ENCODE data around the gene ELOVL6.
"Not testable (repeated sequence)": the region's sequence is repeated elsewhere in the genome, so short reads cannot be mapped to it uniquely, and the experiment has no call there.

Gene ELOVL6

GRCh38 chr4:110064934-110065333, 133.5 kb downstream of the ELOVL6 start:
- FAIRE-seq, result no peak

DNA sequence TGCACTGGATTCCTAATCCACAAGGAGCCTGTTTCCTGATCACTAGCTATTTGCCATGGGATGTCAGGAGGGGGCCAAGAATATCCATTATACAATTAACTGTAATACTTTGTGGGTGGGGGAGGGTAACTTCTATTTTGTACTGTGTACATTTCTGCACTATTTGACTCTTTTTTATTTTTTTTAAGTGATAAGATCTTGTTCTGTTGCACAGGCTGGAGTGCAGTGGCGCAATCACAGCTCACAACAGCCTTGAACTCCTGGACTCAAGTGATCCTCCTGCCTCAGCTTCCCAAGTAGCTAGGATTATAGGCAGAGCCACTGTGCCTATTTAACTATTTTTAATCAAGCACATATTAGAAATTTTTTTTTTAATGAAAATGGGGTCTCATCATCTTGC, 134.1 kb downstream of the ELOVL6 start:
- no peak for FAIRE-seq

DNA sequence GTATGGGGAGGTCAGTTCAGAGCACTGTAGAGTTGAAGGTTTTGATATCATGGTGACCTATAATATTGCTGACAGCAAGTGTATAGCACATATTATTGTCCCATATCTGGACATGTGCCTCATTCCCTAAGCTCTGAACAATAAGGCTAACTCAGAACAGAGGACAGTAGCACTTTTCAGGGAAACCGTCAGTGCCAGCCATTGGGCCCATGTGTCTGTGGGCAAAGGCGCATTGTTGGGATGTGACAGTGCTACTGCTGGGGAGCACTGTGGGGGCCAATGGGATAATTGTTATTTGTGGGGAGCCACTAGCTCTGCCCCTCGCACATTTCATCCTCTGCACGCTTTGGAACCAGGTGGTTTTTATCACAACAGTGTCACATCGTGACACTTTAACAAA, 136.2 kb downstream of the ELOVL6 start:
- FAIRE-seq, result no peak

GRCh38 chr4:110061076-110061475, 137.3 kb downstream of the ELOVL6 start:
- no peak for FAIRE-seq

GRCh38 chr4:110059556-110060191, 138.7 kb downstream of the ELOVL6 start:
- no peak for FAIRE-seq

DNA sequence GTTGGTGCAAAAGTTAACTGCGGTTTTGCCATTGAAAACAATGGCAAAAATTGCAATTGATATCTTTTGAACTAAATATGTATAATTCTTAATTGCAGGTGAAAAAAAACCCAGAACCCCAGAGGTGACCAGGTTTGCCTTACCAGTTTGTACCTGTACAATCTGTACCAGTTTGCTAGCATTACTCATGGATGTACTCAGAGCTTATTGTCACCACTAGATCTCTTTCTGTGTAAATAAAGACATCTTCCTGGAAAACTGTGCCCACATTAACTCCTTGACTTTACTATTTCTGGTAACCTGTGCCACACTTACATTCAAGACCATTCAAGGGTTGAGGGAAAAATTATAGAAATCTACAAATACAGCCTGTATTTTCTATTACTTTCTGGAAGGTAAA, 139.7 kb downstream of the ELOVL6 start:
- FAIRE-seq, result no peak

DNA sequence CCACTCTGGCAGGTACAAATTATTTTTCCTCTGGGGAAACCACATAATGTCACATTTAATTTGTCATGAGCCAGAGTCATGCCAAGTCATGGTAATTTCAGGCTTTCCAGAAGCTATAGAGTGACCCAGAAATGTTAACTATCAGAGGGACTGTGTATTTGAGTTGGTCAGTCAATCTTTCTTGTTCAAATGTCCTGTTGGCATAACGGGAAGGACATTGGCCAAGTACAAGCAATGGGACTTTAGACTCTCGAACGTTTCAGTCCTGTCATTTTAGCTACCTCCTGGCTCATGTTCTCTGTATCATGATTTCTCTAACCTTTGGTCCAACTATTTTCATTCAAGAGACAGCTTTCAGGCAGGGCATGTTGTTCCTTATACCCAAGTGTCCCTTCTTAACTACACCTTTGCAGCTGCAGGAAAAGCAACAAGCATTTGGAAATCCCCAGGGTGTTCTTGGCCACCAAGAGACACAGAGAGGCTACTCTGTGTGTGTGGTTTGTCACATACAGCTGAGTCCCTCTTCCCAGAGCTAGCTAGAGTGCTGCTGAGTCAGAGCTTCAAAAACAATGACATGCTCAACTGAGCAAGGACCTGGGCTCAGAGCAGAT, 143.2 kb downstream of the ELOVL6 start:
- FAIRE-seq, result no peak

DNA sequence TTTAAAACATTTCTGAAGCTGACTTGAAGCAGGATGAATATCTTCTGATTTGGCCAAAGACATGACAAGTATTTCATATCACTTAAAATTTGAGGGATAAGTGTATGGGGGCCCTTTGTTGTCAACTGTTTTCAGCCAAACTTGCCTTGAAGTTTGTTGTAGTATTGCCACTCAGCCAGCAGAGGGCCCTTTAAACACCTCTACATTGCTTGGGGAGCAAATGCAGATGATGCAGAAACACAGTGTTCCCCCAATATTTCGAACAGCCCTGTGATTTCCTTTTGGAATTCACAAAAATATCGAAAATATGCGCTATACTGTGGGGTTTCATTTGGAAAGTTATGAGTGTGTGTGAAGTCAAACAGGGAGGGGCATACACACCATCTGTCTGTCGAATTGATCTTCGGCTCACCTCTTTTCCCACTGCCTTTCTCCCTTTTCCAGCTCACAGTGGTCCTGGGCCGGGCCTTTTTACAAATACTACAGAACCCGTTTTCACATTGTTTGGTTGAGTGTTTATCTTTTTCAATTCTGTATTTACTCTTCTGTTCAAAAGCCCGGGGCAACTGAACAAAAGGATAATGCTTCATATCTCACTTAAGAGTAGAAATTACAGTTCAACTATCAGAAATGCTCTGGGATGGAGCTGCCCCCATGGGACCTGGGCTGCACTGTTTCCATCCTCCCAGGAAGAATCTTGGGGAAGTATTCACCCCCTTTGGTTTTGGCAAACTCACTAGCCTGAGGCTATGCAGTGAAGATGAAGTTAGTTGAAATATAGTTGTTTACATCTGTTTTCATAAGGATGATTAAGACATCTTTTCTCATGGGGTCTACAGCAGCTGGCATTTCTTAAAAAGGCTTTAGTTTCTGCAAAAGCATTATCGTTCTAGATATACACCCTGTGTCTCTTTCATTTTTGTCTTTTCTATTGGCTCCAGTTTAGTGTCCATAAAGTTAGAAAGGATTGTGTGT, 148.2 kb downstream of the ELOVL6 start:
- FAIRE-seq, result no peak

DNA sequence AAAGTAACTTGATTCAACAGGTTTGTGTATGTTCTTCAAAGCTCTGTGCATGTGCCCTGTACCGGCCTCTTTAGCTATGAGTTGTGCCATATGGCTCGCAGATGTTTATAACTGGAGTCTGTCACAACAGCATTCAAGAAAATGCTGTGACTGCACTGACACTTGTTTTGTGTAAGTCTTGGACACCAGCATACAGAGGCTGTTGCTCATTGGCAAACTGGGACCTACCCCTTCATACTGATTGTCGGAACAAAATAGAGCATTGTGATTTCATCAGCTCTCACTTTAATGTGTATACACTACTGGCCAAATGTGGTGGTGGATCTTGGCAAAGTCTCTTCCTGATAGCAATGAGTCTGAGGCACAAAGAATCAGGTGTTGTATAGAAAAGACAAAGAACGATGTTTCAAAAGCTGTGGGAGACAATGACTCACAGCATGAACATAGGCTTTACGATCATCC, 151.8 kb downstream of the ELOVL6 start:
- no peak for FAIRE-seq

DNA sequence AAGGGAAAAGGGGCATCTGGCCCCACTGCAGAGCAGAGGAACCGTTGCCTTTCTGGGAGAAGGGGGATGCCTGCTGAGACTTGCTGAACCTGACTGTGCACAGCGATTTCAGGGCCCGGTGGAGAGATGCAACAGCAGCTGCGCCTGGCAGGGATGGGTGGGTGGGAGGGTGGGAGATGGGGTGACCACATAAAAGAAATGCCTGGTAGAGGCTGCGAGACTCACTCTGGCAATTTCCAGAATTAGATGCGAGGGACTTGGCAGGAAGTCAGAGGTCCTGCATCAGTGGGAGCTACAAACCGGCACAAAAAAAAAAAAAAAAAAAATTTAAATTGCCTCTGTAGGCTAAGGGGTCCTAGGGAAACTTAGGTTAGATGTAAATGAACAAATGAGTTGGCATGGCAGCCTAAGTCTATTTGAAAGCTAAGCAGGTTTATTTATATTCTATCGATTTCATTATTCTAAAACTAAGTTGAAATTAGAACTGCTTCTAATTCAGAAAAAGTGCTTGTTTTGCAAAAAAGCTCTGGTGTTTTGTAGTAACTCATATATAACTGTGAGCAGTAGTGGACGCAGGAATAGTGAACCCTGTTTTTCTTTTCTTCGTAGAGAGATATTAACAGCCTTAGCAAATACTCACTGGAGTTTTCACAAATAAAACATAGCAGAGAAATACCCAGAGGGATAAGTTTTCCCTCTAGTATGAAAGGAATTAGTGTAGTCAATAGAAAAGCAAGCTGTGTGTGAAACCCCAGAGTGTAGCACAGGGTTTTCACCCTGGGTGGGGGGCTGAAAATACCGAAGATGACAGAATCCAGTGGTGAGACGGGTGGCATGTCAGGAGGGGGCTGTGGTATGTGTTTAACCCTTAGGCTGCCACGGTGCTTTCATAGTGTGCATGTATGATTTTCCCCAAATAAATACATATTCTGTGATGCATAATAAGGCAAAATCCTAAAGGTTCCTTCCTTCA, 155.6 kb downstream of the ELOVL6 start:
- no peak for FAIRE-seq

DNA sequence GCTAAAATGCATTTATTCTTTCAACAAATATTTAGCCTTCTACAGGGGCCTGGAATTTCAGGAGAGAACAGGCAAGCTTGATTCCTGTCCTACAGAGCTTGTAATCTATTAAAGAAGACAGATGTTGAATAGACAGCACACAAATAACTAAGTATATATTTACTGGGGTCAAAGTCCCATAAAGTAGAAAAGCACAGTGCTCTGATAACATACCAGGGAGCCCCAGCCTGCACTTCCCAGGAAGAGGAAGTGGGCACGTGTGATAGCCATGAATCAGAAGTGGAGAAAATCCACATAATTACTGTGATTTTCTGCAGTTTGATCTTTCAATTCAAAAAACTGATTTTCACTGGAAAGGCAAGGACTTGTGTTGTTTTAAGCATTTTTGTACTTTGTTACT, 156.7 kb downstream of the ELOVL6 start:
- FAIRE-seq, result no peak

DNA sequence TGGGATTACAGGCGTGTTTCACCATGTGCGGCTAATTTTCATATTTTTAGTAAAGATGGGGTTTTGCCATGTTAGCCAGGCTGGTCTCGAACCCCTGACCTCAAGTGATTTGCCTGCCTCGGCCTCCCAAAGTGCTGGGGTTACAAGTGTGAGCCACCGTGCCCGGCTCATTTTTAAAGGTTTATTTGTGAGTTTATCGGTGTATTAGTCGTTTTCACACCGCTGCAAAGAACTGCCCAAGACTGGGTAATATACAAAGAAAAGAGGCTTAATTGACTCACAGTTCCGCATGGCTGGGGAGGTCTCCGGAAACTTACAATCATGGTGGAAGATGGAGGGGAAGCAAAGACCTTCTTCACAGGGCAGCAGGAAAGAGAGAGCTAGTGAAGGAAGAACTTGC, 159.3 kb downstream of the ELOVL6 start:
- not testable (repeated sequence) for FAIRE-seq

DNA sequence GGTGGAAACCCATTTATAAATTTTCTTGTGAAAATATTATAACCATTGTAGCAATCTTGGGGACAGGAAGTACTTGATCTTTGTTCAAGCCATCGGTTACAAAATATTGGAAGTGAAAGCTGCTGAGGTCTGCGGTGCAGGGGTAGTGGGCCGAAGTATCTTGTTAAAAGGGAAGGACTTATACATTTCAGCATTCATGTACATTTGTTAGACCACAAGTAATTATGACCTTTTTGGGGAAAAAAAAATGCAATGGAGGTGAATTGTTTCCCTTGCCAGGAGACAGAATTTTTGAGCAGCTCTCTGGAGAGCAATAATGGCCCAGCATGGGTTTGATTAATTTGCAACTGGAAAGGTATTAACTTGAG, 164.4 kb downstream of the ELOVL6 start:
- FAIRE-seq, result no peak

DNA sequence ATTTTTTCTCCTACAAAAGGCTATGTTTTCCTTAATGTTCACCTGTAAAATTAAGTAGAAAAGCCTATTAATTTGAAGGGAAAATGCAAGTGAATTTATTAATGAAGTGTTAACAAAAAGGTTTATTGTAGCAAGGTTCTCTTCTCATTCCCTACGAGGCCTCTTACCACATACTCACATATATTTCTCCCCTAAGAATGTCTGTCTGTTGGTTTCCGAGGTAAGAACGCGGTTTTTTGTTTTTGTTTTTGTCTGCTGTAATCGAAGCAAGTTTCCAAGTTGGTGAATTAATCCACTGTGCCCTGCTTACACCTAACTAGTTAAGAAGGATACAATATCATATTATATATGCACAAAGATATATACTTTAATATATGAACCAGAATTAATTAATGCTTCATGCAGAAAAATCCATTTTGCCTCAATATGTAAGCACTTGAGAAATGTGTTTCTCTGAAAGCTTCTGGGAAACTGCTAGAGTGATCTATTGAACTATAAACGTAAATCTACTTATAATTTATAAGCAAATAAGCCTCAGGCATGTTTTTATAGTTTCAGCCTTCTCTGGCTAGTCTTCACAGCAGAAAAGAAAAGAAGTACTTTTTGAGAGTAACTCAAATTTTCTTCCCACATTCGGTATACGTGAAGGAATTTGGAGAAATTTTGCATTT, 164.9 kb downstream of the ELOVL6 start:
- FAIRE-seq, result no peak

DNA sequence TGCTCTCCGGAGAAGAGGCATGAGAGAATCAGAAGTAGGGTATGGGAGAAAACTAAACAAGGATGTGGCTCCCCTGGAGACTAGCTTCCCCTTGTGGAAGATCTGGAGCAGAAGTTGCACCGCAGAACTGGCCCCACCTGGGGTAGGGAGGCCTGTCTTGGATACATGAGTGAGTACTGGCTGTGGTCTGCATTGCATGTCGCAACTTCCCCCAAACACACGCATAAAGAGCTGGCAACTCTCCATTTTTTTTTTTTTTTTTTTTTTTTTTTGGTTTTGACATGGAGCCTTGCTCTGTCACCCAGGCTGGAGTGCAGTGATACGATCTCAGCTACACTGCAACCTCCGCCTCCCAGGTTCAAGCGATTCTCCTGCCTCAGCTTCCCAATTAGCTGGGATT, 165.8 kb downstream of the ELOVL6 start:
- FAIRE-seq, result no peak

- no peak for FAIRE-seq
Observed at GRCh38 chr4:110025718-110026117, 172.7 kb downstream of the ELOVL6 start.

GRCh38 chr4:110025056-110025455, 173.4 kb downstream of the ELOVL6 start:
- FAIRE-seq, result no peak

GRCh38 chr4:110022457-110022856, 176.0 kb downstream of the ELOVL6 start:
- FAIRE-seq, result no peak

DNA sequence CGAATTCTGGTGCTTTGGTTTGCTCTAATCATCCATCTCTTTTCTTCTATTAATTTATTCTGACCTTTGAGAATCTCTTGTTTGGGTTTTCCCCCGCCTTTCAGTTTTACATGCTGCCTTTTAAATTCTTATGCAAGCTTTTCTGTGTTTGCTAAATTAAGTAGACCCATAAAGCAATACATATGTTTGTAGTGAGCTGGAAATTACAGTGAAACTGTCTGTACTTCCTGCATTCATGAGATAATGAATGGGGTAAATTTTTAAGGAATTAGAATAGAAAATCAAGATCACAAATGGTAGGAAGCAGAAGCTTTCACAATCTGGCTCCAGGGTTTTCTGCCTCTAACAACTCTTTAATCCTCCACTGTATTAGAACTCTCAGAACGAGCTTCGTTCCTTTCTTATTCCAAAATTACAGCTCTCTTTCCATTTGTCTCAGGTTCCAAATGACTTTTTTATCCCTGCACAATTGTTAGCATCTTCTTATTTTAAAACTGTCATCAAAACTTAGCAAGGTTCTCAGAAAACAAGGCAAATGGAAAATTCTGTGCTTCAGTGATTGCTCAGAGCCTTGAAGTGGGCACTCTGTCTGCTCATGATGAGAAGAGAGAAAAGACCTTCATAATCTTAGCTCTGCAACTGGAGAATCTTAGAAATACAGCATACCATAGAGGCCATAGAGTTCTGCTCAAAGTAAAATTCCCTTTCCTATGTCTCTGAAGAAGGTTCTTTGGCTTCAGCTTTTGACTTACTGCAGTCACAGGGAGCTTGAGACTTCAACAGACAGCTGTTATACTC, 177.6 kb downstream of the ELOVL6 start:
- no peak for FAIRE-seq

- FAIRE-seq, result no peak
Observed at GRCh38 chr4:110020139-110020538, 178.3 kb downstream of the ELOVL6 start.

- no peak for FAIRE-seq
Observed at GRCh38 chr4:110019153-110019552, 179.3 kb downstream of the ELOVL6 start.

Measured in colon (tissue), 2 donors.